Mesenchymal stem cell (in vitro differentiated cells and primary cell): ENCODE data around the gene SLC29A2.

Source experiments
- DNase-seq: peaks from one replicate; pipeline ENCODE4 v3.0.0-alpha.2; 2013
- H2AFZ ChIP-seq: one replicate; pipeline ENCODE4 v1.6.1; 2013; ENCODE audit warnings: low read depth, mild to moderate bottlenecking, control low read depth, inconsistent platforms, low read length, moderate library complexity
- H2AK5ac ChIP-seq: 2 replicates; pipeline ENCODE4 v1.6.1; 2013; ENCODE audit warnings: low read length, moderate library complexity, mild to moderate bottlenecking, inconsistent platforms; ENCODE audit not compliant: severe bottlenecking
- H2BK120ac ChIP-seq: one replicate; pipeline ENCODE4 v1.6.1; 2013; ENCODE audit warnings: low read depth, mild to moderate bottlenecking, inconsistent platforms, low read length, moderate library complexity
- H2BK12ac ChIP-seq, 2 experiments: one replicate each; pipeline ENCODE4 v1.6.1; 2013; ENCODE audit warnings: inconsistent platforms in 2 of 2, low read length in 2 of 2, mild to moderate bottlenecking in 2 of 2, moderate library complexity in 2 of 2, control low read depth in 1 of 2
- H2BK15ac ChIP-seq: one replicate; pipeline ENCODE4 v1.6.1; 2013; ENCODE audit warnings: mild to moderate bottlenecking, low read depth, inconsistent platforms; ENCODE audit not compliant: poor library complexity, severe bottlenecking
- H2BK5ac ChIP-seq: 2 replicates; pipeline ENCODE4 v1.6.1; 2013; ENCODE audit warnings: low read depth, mild to moderate bottlenecking, low read length, control low read depth, inconsistent platforms; ENCODE audit not compliant: poor library complexity, severe bottlenecking
- H3K14ac ChIP-seq, 2 experiments: one replicate each; pipeline ENCODE4 v1.6.1; 2013; ENCODE audit warnings: inconsistent platforms in 2 of 2, low read length in 2 of 2, control low read depth in 1 of 2, mild to moderate bottlenecking in 1 of 2, moderate library complexity in 1 of 2
- H3K18ac ChIP-seq, 2 experiments: one replicate each; pipeline ENCODE4 v1.6.1; 2013; ENCODE audit warnings: inconsistent platforms in 2 of 2, low read length in 2 of 2, control low read depth in 1 of 2, low read depth in 1 of 2, mild to moderate bottlenecking in 1 of 2
- H3K23ac ChIP-seq, 2 experiments: one replicate each; pipeline ENCODE4 v1.6.1; 2013; ENCODE audit warnings: inconsistent platforms in 2 of 2, low read length in 2 of 2, mild to moderate bottlenecking in 2 of 2, moderate library complexity in 2 of 2, control low read depth in 1 of 2
- H3K27ac ChIP-seq: 2 replicates; pipeline ENCODE4 v1.5.1; 2013; ENCODE audit warnings: mild to moderate bottlenecking, moderate library complexity, low read length, control low read depth, inconsistent platforms; ENCODE audit not compliant: poor library complexity, severe bottlenecking
- H3K27me3 ChIP-seq, 2 experiments: 2 replicates each; pipeline versions ENCODE4 v1.6.1 to v1.7.0; 2013; ENCODE audit warnings: low read length in 2 of 2, mild to moderate bottlenecking in 2 of 2, moderate library complexity in 2 of 2, control low read depth in 1 of 2, inconsistent platforms in 1 of 2; ENCODE audit not compliant: control insufficient read depth in 1 of 2, insufficient read depth in 1 of 2
- H3K36me3 ChIP-seq, 2 experiments: 2 replicates each; pipeline versions ENCODE4 v1.6.1 to v1.7.0; 2013; ENCODE audit warnings: low read length in 2 of 2, control low read depth in 1 of 2, inconsistent platforms in 1 of 2, low read depth in 1 of 2, mild to moderate bottlenecking in 1 of 2; ENCODE audit not compliant: insufficient read depth in 2 of 2, control insufficient read depth in 1 of 2
- H3K4ac ChIP-seq, 2 experiments: one replicate each; pipeline ENCODE4 v1.6.1; 2013; ENCODE audit warnings: inconsistent platforms in 2 of 2, low read length in 2 of 2, mild to moderate bottlenecking in 2 of 2, moderate library complexity in 2 of 2, control low read depth in 1 of 2, low read depth in 1 of 2
- H3K4me1 ChIP-seq: 2 replicates; pipeline ENCODE4 v1.6.1; 2013; ENCODE audit warnings: low read depth, low read length, control low read depth; ENCODE audit not compliant: control insufficient read depth, insufficient read depth
- H3K4me2 ChIP-seq: 2 replicates; pipeline ENCODE4 v1.6.1; 2013; ENCODE audit warnings: low read length, mild to moderate bottlenecking, inconsistent platforms; ENCODE audit not compliant: poor library complexity, severe bottlenecking
- H3K4me3 ChIP-seq, 2 experiments: 2 replicates each; pipeline versions ENCODE4 v1.5.1 to v1.7.0; 2013; ENCODE audit warnings: low read length in 2 of 2, mild to moderate bottlenecking in 2 of 2, control low read depth in 1 of 2, low read depth in 1 of 2; ENCODE audit not compliant: insufficient read depth in 1 of 2
- H3K79me1 ChIP-seq: replicated peaks from 2 replicates; pipeline ENCODE4 v1.6.1; 2013; ENCODE audit warnings: mild to moderate bottlenecking, control low read depth, low read length, inconsistent platforms; ENCODE audit not compliant: poor library complexity, severe bottlenecking
- H3K9ac ChIP-seq: 2 replicates; pipeline ENCODE4 v1.7.0; 2013; ENCODE audit warnings: mild to moderate bottlenecking, low read length, moderate library complexity
- H3K9me3 ChIP-seq: 2 replicates; pipeline ENCODE4 v1.7.0; 2013; ENCODE audit warnings: mild to moderate bottlenecking, low read length; ENCODE audit not compliant: control insufficient read depth
- H4K8ac ChIP-seq: one replicate; pipeline ENCODE4 v1.6.1; 2013; ENCODE audit warnings: inconsistent platforms, mild to moderate bottlenecking, low read length, moderate library complexity
- H4K91ac ChIP-seq: one replicate; pipeline ENCODE4 v1.6.1; 2013; ENCODE audit warnings: mild to moderate bottlenecking, low read length, inconsistent platforms
- WGBS: methylation state at CpG from one replicate; pipeline ENCODE4 v1.1.7; 2013; ENCODE audit warnings: mixed read lengths; 5-methylcytosine and 5-hydroxymethylcytosine counted together

Gene SLC29A2

GRCh38 chr11:66314186-66314501 is 57.4 kb downstream of the SLC29A2 start:
- H3K36me3 ChIP-seq: peaks cover 8 to 17% of the 10 kb centered on the region in 2 experiments
- H2BK5ac ChIP-seq: no peak overlapping the region
- H3K27ac ChIP-seq: no peak overlapping the region
- H2AK5ac ChIP-seq: peak overlapping the region; percentile 57
- WGBS: no CpG with 5 or more reads among the region's 1 CpG
- peak overlapping the region; percentile 98 for H4K8ac ChIP-seq
- peak overlapping the region; percentile 76 to 98 for H3K18ac ChIP-seq
- H3K4me3 ChIP-seq: peak overlapping the region in 1 of 2 experiments; percentile 99
- H4K91ac ChIP-seq: peak overlapping the region; percentile 96
- H3K4me2 ChIP-seq: no peak overlapping the region
- peak overlapping the region in 1 of 2 experiments; percentile 86 for H2BK12ac ChIP-seq
- no peak overlapping the region for H2BK15ac ChIP-seq
- H2BK120ac ChIP-seq: peak overlapping the region; percentile 94
- no peak for DNase-seq
- peaks cover 51% of the 10 kb centered on the region for H3K4me1 ChIP-seq
- peak overlapping the region in 1 of 2 experiments; percentile 30 for H3K23ac ChIP-seq
- peaks cover 5% of the 10 kb centered on the region for H3K79me1 ChIP-seq
- H3K27me3 ChIP-seq: no peaks in the 10 kb centered on the region
- no peaks in the 10 kb centered on the region for H3K9me3 ChIP-seq
- peak overlapping the region; percentile 94 for H3K9ac ChIP-seq
- peak overlapping the region; percentile 90 to 97 for H3K4ac ChIP-seq
- H3K14ac ChIP-seq: no peak overlapping the region
- no peak overlapping the region for H2AFZ ChIP-seq

GRCh38 chr11:66313321-66314185 is 58.0 kb downstream of the SLC29A2 start:
- Histone ChIP-seq H3K23ac (peak overlapping the region; percentile 81 to 94), H3K27ac (peak overlapping the region; percentile 95), H2BK12ac (peak overlapping the region; percentile 42 to 96), H3K9ac (peak overlapping the region; percentile 94), H3K4me1 (peaks cover 51% of the 10 kb centered on the region), H3K4me3 (peak overlapping the region; percentile 21 to 99), H3K4me2 (peak overlapping the region; percentile 44), H4K8ac (peak overlapping the region; percentile 98), H3K9me3 (no peaks in the 10 kb centered on the region), H3K18ac (peak overlapping the region; percentile 98 to 99), H3K27me3 (no peaks in the 10 kb centered on the region), H2BK5ac (peak overlapping the region; percentile 48), H2BK120ac (peak overlapping the region; percentile 94), H2AFZ (no peak overlapping the region), H4K91ac (peak overlapping the region; percentile 96), H2AK5ac (peak overlapping the region; percentile 57), H3K4ac (peak overlapping the region; percentile 90 to 97), H3K14ac (peak overlapping the region; percentile 29 to 76), H3K79me1 (peaks cover 5% of the 10 kb centered on the region), H3K36me3 (peaks cover 8 to 17% of the 10 kb centered on the region in 2 experiments), H2BK15ac (peak overlapping the region; percentile 99)
- 5% methylated on average over 27 of the region's 38 CpGs for WGBS
- DNase-seq: peak; percentile 63

- Histone ChIP-seq H4K8ac (peak overlapping the region; percentile 98), H3K4me1 (peaks cover 43% of the 10 kb centered on the region), H3K4me3 (peak overlapping the region; percentile 54 to 99), H2BK120ac (peak overlapping the region; percentile 94), H3K18ac (peak overlapping the region; percentile 98 to 99), H2BK15ac (no peak overlapping the region), H2BK5ac (peak overlapping the region; percentile 48), H2BK12ac (peak overlapping the region; percentile 87 to 96), H3K9me3 (no peaks in the 10 kb centered on the region), H3K36me3 (peaks cover 8 to 17% of the 10 kb centered on the region in 2 experiments), H3K4me2 (peak overlapping the region; percentile 88), H3K4ac (peak overlapping the region; percentile 79 to 90), H3K14ac (peak overlapping the region in 1 of 2 experiments; percentile 14), H3K27me3 (peaks cover 0 to under 1% of the 10 kb centered on the region in 2 experiments), H3K23ac (no peak overlapping the region), H4K91ac (peak overlapping the region; percentile 96), H2AFZ (peak overlapping the region; percentile 29), H2AK5ac (peak overlapping the region; percentile 33), H3K27ac (peak overlapping the region; percentile 95), H3K9ac (peak overlapping the region; percentile 94), H3K79me1 (peaks cover 5% of the 10 kb centered on the region)
- DNase-seq: peak; percentile 99
- under 1% methylated on average over 47 of the region's 52 CpGs for WGBS
Observed at GRCh38 chr11:66312549-66313320, 58.8 kb downstream of the SLC29A2 start.
